ENCODE data around the gene TRAF3.

The TRAF3 gene, protein sequence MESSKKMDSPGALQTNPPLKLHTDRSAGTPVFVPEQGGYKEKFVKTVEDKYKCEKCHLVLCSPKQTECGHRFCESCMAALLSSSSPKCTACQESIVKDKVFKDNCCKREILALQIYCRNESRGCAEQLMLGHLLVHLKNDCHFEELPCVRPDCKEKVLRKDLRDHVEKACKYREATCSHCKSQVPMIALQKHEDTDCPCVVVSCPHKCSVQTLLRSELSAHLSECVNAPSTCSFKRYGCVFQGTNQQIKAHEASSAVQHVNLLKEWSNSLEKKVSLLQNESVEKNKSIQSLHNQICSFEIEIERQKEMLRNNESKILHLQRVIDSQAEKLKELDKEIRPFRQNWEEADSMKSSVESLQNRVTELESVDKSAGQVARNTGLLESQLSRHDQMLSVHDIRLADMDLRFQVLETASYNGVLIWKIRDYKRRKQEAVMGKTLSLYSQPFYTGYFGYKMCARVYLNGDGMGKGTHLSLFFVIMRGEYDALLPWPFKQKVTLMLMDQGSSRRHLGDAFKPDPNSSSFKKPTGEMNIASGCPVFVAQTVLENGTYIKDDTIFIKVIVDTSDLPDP

DNA sequence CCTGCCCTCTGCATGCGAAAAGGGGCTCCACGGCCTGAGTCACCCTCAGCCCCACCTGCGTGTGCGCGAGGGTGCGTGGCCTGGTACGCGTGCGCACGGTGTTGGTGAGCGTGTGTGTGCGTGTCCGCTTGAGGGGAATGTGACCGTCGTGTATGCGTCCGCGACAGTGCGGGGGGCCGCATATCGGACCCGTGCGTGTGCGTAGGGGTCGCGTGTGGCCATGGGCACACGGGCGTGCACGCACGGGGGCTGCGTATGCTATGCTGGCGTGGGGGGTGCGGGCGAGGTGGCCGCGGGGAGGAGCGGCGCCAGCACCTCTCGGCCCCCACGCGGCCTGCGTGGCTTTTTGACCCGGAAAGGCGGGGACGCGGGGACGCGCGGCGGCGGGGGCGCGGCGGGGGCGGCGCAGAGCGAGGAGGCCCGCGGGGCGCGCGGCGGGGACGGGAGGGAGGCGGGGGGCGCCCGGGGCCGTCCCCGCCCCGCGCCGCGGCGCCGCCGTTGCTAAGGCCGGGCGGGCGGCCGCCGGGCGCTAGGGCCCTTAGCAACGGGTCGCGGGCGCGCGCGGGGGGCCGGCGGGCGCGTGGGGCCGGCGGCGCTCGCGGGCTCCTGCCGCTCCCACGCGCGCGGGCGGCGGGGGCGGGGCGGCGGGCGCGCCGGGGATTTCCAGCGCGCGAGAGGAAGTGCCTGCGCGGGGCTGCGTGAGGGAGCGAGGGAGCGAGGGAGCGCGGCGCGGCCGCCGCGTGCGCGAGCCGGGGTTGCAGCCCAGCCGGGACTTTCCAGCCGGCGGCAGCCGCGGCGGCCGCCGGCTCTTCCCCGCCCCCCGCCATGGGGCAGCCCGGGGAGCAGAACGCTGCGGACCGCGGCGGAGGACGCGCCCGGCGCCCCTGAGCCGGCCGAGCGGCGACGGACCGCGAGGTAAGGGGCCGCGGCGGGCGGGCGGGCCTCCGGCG lies at the start of gene TRAF3:
Gene TRAF3, plus strand, starts transcription at position 689 of the 950 bp plus-strand sequence. CDS start 92,753 bp downstream, outside the sequence.
- in situ Hi-C loops (cut with MboI; ENCODE audit: low sequenced_read_pairs): no loop called here

DNA sequence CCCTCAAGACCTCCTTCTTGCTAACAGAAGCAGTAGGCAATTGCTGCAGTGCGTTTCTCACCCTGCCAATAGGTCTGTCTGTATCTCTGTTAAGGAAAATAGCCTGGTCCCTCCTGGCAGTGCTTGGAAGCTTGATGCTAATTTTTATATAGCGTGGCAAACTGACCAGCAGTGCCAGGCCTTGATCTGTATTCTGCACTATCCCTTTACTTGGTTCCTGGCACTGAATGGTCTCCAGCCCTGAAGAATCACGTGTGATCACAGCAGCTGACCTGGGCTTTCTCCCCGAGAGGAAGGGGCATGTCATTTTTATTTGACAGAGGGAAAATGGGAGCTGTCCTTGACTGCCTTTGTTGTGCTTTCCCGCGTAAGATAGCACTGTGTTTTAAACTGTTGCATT lies 48.7 kb upstream of the TRAF3 start:
- in situ Hi-C loops (cut with MboI; ENCODE audit: low sequenced_read_pairs): no loop called here

DNA sequence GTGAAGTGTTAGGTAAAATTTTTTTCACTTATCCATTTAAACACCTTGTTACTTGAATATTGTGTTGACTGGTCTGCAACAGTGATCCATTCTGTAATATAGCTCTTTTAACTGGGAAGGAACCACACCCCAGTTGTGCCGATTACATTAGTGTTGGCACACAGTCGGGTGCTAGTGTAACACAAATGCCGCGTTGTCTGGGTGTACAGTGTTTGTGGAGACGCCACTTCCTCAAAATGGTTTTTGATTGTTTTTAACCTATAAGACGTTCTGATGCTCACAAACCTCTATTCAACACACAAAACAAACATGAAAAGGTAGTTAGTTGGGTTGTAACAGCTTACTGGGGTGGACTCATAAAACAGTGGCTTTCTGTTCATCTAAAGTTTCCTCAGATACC lies 48.0 kb upstream of the TRAF3 start:
- in situ Hi-C loops (cut with MboI; ENCODE audit: low sequenced_read_pairs): no loop called here

DNA sequence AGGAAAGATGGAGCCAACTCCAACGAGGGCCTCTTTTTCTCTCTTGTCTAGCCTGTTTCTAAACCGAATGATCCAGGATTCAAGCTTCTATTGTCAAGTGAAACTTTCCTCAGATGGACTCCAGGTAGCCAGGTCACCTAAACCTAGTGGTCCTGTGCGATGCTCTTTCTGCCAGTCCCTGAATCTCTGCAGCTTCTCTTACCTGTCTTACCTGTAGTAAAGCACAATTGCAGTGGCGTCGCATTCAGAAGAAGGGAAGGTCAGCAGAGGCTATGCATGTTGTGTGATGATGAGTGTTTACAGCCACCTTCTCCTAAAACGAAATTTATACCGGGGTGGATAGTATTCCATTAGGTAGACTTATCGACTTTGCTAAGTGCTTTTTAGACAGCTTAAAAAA lies 47.4 kb upstream of the TRAF3 start:
- in situ Hi-C loops (cut with MboI; ENCODE audit: low sequenced_read_pairs): no loop called here

DNA sequence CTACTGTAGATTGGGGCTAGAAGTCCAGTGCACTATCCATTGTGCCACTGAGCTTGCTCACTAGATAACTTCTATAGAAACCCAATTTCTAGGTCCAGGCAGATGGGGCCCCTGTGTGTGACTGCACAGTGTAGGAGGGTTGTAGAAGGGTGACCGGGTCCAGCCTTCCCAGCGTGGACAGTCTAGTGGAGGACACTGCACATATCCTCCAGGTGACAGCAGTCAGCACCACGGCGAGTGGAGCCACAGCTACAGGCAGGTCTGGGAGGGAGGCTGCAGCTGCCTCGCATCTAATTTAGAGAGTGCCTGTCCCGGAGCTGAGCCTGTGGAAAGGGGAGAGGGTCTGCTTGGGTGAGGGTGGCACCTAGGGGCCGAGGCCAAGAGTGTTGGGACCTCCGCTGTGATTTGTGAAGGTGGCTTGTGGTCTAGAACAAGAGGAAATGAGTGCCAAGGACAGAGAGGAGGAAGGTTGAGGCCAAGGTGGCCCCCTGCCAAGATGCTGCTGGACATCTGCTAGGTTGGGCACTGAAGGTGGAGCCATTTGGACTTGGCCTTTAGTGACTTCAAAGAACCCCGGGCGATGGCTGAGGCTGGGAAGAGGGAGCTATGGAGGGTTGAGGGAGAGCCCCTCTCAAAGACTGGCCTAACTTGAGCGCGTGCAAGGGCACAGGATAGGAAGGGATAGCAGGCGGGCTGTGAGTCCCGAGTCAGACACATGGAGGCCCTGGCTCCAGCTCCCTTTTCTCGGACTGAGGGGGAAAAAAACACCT lies 46.0 kb upstream of the TRAF3 start:
- in situ Hi-C loops (cut with MboI; ENCODE audit: low sequenced_read_pairs): no loop called here

DNA sequence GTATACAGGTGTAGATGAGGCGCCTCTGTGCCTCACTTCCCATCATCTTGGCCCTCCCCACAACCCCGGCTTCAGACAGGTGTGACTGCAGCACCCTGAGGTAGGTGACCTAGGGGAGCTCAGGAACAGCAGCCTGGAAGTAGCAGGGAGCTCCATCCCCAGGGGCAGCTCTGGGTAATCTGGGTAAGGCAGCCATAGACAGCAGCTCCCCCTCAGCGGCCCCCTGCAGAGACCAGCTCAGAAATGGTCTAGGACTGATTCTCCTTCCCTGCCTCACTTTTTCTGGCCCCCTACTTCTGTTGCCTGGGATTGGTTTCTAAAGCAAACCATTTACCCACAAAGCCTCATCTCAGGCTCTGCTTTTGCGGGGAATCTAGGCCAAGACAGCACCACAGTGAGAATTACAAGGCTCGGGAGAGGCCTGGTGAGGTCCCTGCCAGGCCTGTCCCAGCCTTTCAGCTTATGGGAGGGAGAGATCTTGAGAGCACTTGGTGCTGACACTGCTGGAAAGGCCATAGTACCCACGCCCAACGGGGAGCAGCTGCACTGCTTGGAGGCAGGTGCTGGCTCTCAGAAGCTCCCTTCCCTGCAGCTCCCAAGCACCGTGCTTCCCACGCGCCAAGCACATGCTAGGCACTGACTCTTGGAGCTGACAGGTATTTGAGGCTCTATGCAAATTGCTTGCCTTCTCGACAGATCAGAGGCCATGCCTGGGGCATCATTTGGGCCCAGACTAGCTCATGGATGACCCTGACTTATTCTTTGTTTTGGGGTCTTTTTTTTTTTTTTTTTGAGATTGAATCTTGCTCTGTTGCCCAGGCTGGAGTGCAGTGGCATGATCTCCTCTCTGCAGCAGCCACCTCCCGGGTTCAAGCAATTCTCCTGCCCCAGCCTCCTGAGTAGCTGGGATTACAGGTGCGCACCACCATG lies 45.1 kb upstream of the TRAF3 start:
- in situ Hi-C loops (cut with MboI; ENCODE audit: low sequenced_read_pairs): no loop called here

DNA sequence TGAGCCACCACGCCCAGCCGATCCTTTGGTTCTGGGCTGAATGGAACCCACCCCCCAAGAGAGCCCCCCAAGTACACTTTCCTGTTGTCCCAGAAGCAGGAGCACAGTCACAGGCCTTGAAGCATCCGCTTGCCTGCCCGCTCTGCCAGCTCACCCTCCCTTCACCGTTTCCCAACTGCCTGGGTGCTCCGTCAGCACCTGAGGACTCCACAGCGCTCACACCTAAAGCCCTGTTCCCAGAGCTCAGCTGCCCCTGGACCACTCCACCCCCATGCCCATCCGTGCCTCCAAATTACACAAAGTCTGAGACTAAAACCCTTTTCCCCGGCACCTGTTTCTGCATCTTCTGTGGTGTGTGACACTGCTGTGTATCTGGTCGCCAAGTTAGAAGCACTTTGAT lies 44.3 kb upstream of the TRAF3 start:
- in situ Hi-C loops (cut with MboI; ENCODE audit: low sequenced_read_pairs): no loop called here

DNA sequence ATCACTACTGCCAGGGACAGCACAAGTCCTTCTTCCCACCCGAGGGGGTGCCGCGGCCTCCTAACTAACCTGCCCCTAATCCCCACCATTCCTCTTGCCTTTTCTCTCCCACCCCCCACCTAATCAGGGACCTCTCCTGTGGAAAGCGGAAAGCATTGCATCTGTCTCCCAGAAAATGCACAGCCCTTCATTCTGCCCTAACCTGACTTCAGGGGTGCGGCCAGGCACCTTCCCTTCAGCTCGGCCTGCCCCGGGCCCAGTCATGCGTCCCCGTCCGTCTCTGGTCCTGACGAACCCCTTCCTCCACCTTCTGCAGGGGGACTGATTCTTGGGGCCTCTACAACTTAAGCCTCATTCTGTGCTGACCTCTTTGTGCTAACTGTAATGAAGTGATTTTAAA lies 43.9 kb upstream of the TRAF3 start:
- in situ Hi-C loops (cut with MboI; ENCODE audit: low sequenced_read_pairs): no loop called here

DNA sequence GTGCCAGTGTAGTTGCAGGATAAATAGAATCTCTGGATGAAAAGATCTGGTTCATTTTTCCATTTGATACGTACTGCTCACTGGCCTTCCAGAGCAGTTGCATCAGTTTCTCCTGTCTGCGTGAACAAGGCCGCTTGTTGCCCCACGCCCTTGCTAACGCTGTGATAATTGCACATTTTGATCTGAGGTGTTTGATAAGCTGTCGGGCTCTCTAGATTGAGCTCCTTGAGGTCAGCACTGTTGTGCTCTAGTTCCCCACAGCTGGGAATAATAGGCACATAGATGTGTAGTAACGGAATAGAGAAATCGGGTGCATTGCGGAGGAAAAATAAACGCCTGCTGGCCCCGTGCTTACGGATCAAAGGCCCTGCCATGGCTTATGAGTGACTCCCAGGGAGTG lies 42.8 kb upstream of the TRAF3 start:
- in situ Hi-C loops (cut with MboI; ENCODE audit: low sequenced_read_pairs): no loop called here

DNA sequence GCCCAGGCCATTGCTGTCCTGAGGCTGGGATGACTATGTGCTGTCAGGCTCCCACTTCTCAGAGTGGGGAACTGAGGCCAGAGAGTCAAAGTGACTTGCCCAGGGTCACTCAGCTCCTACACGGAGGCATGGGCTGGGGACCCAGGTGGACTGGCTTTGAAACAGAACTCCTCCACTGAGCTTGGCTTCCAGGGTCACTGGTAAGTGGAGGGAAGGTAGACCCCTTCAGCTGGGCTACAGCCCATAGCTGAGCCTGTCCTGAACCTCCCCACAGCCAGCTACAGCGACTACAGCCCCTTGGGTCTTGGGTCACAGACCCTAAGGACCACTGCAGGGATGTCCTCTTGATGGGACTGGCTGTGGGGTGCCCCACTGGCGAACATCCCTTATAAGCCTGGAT lies 40.3 kb upstream of the TRAF3 start:
- in situ Hi-C loops (cut with MboI; ENCODE audit: low sequenced_read_pairs): no loop called here

DNA sequence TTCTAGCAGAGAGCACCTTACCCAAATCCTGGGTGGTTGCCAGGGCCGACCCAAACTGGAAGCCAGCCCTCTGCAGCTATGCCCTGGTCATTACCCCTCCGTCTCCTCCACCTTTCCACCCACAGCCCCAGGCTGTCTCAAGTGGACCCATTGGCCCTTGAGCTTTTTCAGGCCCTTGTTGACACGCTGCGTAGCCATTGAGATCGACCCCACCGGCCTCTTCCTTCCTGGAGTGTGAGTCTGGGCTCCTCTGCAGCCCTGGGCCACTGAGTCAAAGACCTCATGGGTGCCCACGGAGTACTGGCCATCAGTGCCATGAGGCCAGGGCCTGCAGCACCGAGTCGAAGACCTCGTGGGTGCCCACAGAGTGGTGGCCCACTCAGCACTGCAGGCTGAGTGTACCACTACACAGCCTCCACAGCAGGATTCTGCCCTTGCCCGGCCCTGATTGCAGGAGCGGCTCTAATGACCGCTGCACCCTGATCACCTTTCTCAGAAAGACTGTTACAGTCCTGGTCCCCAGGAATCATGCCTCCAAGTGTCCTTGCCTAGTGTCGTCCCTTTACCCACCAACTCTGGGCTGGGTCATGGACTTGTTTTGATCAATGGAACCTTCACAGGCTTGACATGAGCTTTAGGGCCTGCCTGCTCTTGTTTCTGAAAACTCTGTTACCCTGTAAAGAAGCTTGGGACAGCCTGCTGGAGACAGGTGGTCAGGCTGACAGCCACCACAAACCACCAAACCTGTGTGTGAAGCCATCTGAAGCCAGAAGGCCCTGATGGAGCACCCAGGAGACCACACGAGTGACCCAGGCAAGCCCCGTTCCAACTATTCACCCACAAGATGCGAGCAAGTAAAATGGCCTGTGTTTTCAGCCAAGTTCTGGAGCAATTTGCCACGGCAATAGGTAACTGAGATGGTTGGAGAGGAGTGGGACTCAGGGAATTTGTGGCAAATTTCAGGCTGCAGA lies 39.6 kb upstream of the TRAF3 start:
- in situ Hi-C loops (cut with MboI; ENCODE audit: low sequenced_read_pairs): no loop called here

DNA sequence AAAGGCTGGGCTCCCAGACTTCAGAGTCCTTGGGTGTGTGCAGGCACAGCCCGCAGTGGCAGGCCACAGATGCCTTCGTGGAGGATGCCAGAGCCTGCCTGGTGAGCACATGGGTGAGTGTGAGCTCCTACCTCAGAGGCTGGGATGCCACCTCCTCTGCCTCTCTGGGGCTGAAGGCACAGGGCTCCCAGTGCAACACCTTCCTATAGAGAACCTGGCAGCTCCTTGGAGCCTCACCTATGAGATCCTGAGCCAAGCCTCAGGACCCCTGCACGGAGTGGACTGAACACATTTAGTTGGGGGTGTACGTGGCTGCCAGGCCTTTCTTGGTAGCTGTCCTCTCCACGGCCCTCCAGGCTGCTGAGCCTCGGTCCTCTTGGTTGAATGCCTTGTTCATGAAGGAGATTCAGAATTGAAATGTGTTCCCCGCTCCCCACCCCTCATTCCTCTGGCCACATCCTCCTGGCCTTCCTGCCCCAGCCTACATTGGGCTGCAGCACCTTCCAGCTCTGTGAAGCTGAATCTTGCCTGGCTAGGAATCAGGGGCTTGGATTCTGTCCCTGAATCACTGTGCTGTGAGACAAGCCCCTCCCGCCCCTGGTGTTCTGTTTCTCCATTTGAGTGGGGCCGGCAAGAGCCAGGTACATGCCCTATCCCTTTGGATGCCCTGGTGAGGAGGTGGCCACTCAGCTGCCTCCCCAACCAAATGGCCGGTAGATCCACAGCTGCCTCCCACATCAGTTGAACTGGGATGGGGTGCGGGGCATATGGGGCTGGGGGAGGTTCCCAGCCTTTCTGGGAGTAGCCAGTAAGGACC lies 38.7 kb upstream of the TRAF3 start:
- in situ Hi-C loops (cut with MboI; ENCODE audit: low sequenced_read_pairs): no loop called here

DNA sequence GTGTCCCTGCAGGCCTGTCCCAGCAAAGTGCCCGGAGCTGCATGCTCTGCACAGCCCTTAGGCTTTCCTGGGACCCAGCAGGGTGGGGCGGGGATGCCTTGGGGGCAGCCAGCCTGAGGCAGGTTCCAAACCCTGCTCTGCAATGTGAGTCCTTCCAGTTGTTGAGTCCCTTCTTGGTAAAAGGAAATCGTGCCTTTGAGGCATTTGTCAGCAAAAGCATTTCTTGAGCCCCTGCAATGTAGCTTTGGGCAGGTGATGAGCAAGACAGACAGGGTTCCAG lies 38.1 kb upstream of the TRAF3 start:
- in situ Hi-C loops (cut with MboI; ENCODE audit: low sequenced_read_pairs): no loop called here

DNA sequence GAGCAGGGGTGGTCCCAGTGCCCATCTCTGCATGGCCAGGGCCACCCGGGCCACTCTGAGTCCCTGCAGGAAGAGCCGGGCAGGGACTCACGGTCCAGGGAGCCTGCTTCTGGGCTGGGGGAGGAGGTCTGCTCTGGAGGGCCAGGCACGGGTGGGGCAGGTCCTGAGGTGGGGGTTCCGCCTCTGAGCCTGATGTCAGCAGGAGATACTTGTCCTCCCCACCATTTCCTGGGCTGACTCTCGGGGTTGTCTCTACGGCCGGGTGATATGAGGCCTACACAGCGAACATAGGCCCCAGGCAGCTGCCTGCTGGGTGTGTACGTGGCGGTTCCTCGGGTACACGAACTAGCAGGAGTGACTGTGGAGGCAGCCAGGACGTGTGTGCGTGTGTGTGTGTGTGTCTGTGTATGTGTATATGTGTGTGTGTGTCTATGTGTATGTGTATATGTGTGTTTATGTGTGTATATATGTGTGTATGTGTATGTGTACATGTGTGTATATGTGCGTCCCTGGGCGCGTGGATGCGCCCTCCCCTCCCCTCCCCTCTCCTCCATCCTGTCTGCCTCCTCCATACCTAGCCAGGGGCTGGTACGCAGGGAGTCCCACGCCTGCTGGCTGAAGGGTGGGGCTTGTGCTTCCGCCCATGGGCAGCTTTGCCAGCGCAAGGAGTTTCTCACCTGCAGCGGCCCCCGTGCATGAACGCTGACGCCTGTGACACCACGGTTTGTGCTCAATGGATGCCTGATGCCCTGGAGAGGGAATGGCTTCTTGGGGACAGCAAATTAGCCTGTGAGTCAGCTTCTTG lies 30.4 kb upstream of the TRAF3 start:
- in situ Hi-C loops (cut with MboI; ENCODE audit: low sequenced_read_pairs): no loop called here

DNA sequence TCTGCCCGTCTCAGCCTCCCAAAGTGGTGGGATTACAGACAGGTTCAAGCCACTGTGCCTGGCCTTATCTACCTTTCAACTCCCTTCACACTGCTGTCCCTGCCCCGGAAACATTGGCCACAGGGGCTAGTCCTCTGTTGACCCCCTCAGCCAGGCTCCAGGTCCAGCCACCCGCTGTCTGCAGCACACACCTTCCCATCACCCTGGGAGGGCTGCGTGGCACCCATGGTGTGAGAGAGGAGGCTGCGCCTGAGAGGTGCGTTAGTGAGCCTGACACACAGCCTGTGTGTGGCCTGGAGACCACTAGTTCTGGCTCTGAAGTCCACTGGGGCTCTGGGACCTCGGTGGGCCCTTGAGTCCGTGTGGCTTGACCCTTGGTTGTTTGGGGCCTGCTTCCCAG lies 28.4 kb upstream of the TRAF3 start:
- in situ Hi-C loops (cut with MboI; ENCODE audit: low sequenced_read_pairs): no loop called here

DNA sequence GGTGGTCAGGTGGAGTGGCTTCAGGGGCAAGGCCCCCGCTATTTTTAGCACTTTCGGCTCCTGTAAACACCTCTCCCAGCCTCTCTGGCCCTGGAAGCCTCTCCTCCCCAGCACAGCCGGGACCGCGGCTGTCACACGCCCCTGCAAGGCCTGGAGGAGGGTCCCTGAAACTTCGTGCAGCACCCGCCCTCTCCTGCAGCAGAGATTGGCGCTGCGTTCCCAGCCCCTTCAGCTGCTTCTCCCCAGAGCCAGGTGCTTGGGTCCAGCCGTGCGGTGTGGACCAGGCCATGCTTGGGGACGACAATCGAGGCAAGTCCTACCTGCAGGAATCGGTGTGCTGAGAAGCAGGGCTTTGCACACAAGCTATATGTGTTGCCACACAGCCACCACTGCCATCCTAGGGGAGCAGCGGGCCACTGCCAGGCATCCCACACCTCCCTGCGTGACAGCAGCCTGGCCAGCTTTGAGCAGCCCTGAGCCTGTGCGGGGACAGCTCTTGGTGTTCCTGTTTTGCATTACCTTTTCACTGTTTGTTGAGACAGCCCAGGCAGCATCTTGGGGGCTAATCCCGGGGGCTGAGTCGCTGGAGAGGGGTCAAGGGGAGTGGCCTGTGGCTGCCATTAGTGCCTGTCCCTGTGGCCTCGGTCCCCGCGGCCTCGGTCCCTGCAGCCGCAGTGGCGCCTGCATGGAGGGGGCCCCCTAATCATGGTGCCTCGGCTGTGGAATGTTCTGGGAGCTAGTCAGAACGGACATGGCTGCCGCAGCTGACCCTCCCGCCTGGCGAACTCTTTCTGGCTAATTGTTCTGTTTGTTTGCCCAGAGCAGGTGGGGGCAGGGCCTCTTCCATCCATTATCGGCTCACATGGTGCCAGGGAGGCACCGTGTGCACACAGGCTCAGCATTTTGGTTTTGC lies 27.6 kb upstream of the TRAF3 start:
- in situ Hi-C loops (cut with MboI; ENCODE audit: low sequenced_read_pairs): no loop called here

All from HL-60/S4 treated with retinoic acid at 250 ng/mL for 4 days and 3 days (cell line).